Measurements from ENCODE around the gene BMAL1.

The BMAL1 gene

DNA sequence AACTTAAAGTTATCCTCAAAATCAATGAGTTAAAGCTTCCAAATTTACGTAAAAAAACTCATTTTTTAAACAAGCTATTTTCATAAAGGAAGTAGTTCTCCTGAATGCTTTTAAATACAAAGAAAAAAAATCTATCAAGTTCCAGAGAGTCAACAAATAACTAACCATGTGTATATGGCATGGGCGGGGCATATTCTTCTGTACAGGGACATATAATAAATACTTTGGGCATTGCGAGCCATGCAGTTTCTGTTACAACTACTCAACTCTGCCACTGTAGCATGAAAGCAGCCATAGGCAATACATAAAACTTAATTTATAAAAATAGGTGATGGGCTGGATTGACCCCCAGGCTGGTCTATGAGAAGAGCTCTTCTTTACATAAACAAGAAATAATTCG, 127.6 kb downstream of the BMAL1 start:
- H3K4me3 ChIP-seq (ENCODE audit: low read depth, low read length): no peak overlapping the region
- no peak for DNase-seq
- TF ChIP-seq, protein P1, sequence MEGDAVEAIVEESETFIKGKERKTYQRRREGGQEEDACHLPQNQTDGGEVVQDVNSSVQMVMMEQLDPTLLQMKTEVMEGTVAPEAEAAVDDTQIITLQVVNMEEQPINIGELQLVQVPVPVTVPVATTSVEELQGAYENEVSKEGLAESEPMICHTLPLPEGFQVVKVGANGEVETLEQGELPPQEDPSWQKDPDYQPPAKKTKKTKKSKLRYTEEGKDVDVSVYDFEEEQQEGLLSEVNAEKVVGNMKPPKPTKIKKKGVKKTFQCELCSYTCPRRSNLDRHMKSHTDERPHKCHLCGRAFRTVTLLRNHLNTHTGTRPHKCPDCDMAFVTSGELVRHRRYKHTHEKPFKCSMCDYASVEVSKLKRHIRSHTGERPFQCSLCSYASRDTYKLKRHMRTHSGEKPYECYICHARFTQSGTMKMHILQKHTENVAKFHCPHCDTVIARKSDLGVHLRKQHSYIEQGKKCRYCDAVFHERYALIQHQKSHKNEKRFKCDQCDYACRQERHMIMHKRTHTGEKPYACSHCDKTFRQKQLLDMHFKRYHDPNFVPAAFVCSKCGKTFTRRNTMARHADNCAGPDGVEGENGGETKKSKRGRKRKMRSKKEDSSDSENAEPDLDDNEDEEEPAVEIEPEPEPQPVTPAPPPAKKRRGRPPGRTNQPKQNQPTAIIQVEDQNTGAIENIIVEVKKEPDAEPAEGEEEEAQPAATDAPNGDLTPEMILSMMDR (IDR thresholded peaks at IDR 0.05; ENCODE audit: low read depth, low read length): no peak
- no peaks in the 10 kb centered on the region for H3K9me3 ChIP-seq
- H3K36me3 ChIP-seq: no peaks in the 10 kb centered on the region
- no peaks in the 10 kb centered on the region for H3K4me1 ChIP-seq
- no peaks in the 10 kb centered on the region for H3K27me3 ChIP-seq

GRCh38 chr11:13415201-13415600, 137.6 kb downstream of the BMAL1 start:
- Histone ChIP-seq H3K27me3 (no peaks in the 10 kb centered on the region), H3K9me3 (no peaks in the 10 kb centered on the region), H3K36me3 (no peaks in the 10 kb centered on the region), H3K4me1 (no peaks in the 10 kb centered on the region), H3K4me3 (ENCODE audit: low read depth, low read length) (no peak overlapping the region)
- peak; percentile 60 for DNase-seq
- TF ChIP-seq, protein P1 (IDR thresholded peaks at IDR 0.05; ENCODE audit: low read depth, low read length): no peak

DNA sequence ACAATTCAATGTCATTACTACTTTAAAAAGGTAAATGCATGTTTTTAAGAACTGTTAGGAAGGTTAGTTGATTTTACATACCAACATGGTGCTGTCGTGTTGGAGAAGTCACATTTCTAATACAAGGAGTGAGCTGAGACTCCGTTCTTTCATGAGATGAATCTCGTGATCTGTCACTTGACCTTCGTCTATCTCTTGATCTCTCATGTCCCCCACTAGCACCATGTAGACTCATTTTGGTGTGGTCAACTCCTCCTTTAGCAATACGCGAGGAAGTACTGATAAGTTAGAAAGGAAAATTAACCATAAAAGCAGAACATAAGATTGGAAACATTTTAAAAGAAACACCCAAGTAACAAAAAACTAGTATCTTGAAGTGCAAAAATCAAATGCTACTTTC, 144.0 kb downstream of the BMAL1 start:
- H3K4me1 ChIP-seq: no peaks in the 10 kb centered on the region
- DNase-seq: no peak
- no peaks in the 10 kb centered on the region for H3K27me3 ChIP-seq
- no peak overlapping the region for H3K4me3 ChIP-seq (ENCODE audit: low read depth, low read length)
- H3K9me3 ChIP-seq: no peaks in the 10 kb centered on the region
- TF ChIP-seq, protein P1 (IDR thresholded peaks at IDR 0.05; ENCODE audit: low read depth, low read length): no peak
- H3K36me3 ChIP-seq: no peaks in the 10 kb centered on the region

- Histone ChIP-seq H3K27me3 (no peaks in the 10 kb centered on the region), H3K9me3 (no peaks in the 10 kb centered on the region), H3K36me3 (no peaks in the 10 kb centered on the region), H3K4me3 (ENCODE audit: low read depth, low read length) (no peak overlapping the region), H3K4me1 (no peaks in the 10 kb centered on the region)
- TF ChIP-seq, protein P1 (IDR thresholded peaks at IDR 0.05; ENCODE audit: low read depth, low read length): no peak
- no peak for DNase-seq
Observed at GRCh38 chr11:13423372-13423771, 145.8 kb downstream of the BMAL1 start.

- Histone ChIP-seq H3K27me3 (no peaks in the 10 kb centered on the region), H3K4me1 (no peaks in the 10 kb centered on the region), H3K4me3 (ENCODE audit: low read depth, low read length) (no peak overlapping the region), H3K36me3 (no peaks in the 10 kb centered on the region), H3K9me3 (no peaks in the 10 kb centered on the region)
- TF ChIP-seq, protein P1 (IDR thresholded peaks at IDR 0.05; ENCODE audit: low read depth, low read length): no peak
- DNase-seq: no peak
Observed at GRCh38 chr11:13427440-13427839, 149.8 kb downstream of the BMAL1 start.

DNA sequence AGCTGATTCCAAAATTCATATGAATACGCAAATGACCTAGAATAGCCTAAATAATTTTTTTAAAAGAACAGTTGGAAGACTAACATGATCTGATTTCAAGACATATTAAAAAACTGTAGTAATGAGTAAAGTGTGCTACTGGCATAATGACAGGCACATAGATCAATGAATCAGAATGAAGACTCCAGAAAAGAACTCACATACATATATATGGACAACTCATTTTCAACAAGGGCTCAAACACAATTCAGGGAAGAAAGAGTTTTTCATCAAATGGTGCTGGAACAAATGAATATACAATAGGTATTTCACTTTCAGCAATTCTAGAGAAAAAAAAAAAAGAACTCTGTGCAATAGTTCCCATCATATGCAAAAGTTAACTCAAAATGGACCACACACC, 151.7 kb downstream of the BMAL1 start:
- Histone ChIP-seq H3K4me1 (no peaks in the 10 kb centered on the region), H3K36me3 (no peaks in the 10 kb centered on the region), H3K9me3 (no peaks in the 10 kb centered on the region), H3K4me3 (ENCODE audit: low read depth, low read length) (no peak overlapping the region), H3K27me3 (no peaks in the 10 kb centered on the region)
- TF ChIP-seq, protein P1 (IDR thresholded peaks at IDR 0.05; ENCODE audit: low read depth, low read length): no peak
- no peak for DNase-seq

Data from BE2C (cell line).